CD4-positive, CD25-positive, alpha-beta regulatory T cell (primary cell): Measurements from ENCODE around the gene PAFAH1B1. TPM values are rescaled to one million over a fixed set of nuclear protein-coding genes. Genes with fewer than 3 reads are reported as not detected.
A peak's percentile ranks its signal among the peaks of the same experiment; 100 is the strongest.
"Not testable (repeated sequence)": the region's sequence is repeated elsewhere in the genome, so short reads cannot be mapped to it uniquely, and the experiment has no call there.

Source experiments
- ATAC-seq, 2 donors: fragments of 150-1000 bp; cut with Tn5 transposase; one replicate each; pipeline ENCODE4 v1.10.0; 2021; ENCODE audit warnings: low read depth in 2 of 2, moderate number of reproducible peaks in 2 of 2, moderate library complexity in 1 of 2
- DNase-seq, 3 donors: peaks; one replicate each; pipeline versions ENCODE4 v3.0.0 to v3.0.0-alpha.2; 2012 to 2022; ENCODE audit warnings: mixed read lengths in 1 of 3
- H3K27ac ChIP-seq: one replicate; pipeline ENCODE4 v1.7.0; 2013; ENCODE audit warnings: mild to moderate bottlenecking, low read length; ENCODE audit not compliant: insufficient read depth, poor library complexity, severe bottlenecking
- H3K27me3 ChIP-seq: one replicate; pipeline ENCODE4 v1.7.0; 2013; ENCODE audit warnings: low read length; ENCODE audit not compliant: control insufficient read depth, insufficient read depth
- H3K36me3 ChIP-seq: one replicate; pipeline ENCODE4 v1.7.0; 2013; ENCODE audit warnings: mild to moderate bottlenecking, low read length, moderate library complexity; ENCODE audit not compliant: control insufficient read depth, insufficient read depth
- H3K4me1 ChIP-seq: 2 replicates; pipeline ENCODE4 v1.7.0; 2013; ENCODE audit warnings: mild to moderate bottlenecking, low read length; ENCODE audit not compliant: insufficient read depth, control insufficient read depth, poor library complexity, severe bottlenecking
- H3K4me3 ChIP-seq: one replicate; pipeline ENCODE4 v1.7.0; 2013; ENCODE audit warnings: low read depth, mild to moderate bottlenecking, low read length, moderate library complexity
- H3K9me3 ChIP-seq, 2 experiments: 1 replicate in 1 of 2; 2 replicates in 1 of 2; pipeline ENCODE4 v1.7.0; 2013; ENCODE audit warnings: low read length in 2 of 2, mild to moderate bottlenecking in 1 of 2, moderate library complexity in 1 of 2; ENCODE audit not compliant: control insufficient read depth in 2 of 2
- H3K27ac Mint-ChIP-seq, 3 donors: one replicate each; pipeline ENCODE4 v1.8.0; 2020 to 2022; ENCODE audit warnings: mild to moderate bottlenecking in 3 of 3, mixed read lengths in 3 of 3, moderate library complexity in 2 of 3
- H3K27me3 Mint-ChIP-seq: one replicate; pipeline ENCODE4 v1.8.0; 2022; ENCODE audit warnings: mild to moderate bottlenecking, mixed read lengths
- H3K36me3 Mint-ChIP-seq: one replicate; pipeline ENCODE4 v1.8.0; 2020; ENCODE audit warnings: mixed read lengths
- H3K4me1 Mint-ChIP-seq, 4 donors: one replicate each; pipeline ENCODE4 v1.8.0; 2020 to 2022; ENCODE audit warnings: mixed read lengths in 4 of 4, mild to moderate bottlenecking in 1 of 4
- H3K4me3 Mint-ChIP-seq, 4 donors: one replicate each; pipeline ENCODE4 v1.8.0; 2020 to 2022; ENCODE audit warnings: mild to moderate bottlenecking in 4 of 4, mixed read lengths in 4 of 4, moderate library complexity in 3 of 4
- H3K9me3 Mint-ChIP-seq, 7 donors: one replicate each; pipeline ENCODE4 v1.8.0; 2020 to 2022; ENCODE audit warnings: mixed read lengths in 7 of 7, mild to moderate bottlenecking in 3 of 7, moderate library complexity in 2 of 7
- polyA plus RNA-seq, 4 donors: library from polyadenylated mRNA; unstranded; fragments of 300-500 nt; fragmentation: Illumina TruSeq; gene quantifications; one replicate each; pipeline ENCODE4 v1.2.3, GENCODE V29; 2021
- total RNA-seq: library from RNA; stranded (reverse); gene quantifications from one replicate; pipeline ENCODE4 v1.2.3, GENCODE V29; 2022

PAFAH1B1 gene
- total and polyA plus RNA-seq, 5 donors from 2014 or later: 20.6 to 174 (median 33.6) TPM

DNA sequence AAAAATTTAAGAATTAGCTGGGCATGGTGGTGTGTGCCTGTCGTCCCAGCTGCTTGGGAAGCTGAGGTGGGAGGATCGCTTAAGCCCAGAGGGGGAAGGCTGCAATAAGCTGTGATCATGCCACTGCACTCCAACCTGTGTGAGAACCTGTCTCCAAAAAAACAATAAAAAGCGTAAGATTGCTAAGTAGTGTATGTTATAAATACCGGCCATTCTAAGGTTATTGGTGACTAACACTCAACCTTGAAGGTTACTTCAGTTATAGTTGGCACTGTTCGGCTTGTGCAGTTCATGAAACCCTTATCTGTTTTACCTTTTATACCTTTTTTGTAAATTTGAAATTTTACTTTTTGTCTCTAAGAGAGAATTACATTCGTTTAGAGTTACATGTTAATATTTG is 44.0 kb downstream of the PAFAH1B1 start:
- Mint-ChIP-seq H3K4me3 (no peak overlapping the region), H3K27ac (peak overlapping the region in 2 of 3 donors; percentile 53 to 56), H3K27me3 (no peaks in the 10 kb centered on the region), H3K36me3 (peaks cover 20% of the 10 kb centered on the region), H3K4me1 (peaks cover 22 to 73% (median 58%) of the 10 kb centered on the region in 4 donors), H3K9me3 (no peaks in the 10 kb centered on the region)
- H3K27ac ChIP-seq: no peak overlapping the region
- DNase-seq (no peak), ATAC-seq (no peak)
- no peaks in the 10 kb centered on the region for H3K27me3 ChIP-seq
- H3K36me3 ChIP-seq: peaks cover 40% of the 10 kb centered on the region
- no peak overlapping the region for H3K4me3 ChIP-seq
- peaks cover 18% of the 10 kb centered on the region for H3K4me1 ChIP-seq
- no peaks in the 10 kb centered on the region for H3K9me3 ChIP-seq

DNA sequence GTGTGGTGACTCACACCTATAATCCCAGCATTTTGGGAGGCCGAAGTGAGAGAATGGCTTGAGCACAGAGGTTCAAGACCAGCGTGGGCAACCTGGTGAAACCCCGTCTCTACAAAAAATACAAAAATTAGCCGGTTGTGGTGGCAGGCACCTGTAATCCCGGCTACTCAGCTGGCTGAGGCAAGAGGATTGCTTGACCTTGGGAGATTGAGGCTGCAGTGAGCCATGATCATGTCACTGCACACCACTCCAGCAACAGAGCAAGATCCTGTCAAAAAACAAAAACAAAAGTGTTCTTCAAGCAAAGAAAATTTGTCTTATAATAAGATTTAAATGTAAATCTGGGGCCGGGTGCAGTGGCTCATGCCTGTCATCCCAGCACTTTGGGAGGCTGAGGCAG is 51.5 kb downstream of the PAFAH1B1 start:
- DNase-seq (no peak), ATAC-seq (no peak)
- Histone ChIP-seq H3K4me3 (no peak overlapping the region), H3K36me3 (peaks cover 49% of the 10 kb centered on the region), H3K4me1 (no peaks in the 10 kb centered on the region), H3K27ac (no peak overlapping the region), H3K27me3 (no peaks in the 10 kb centered on the region), H3K9me3 (no peaks in the 10 kb centered on the region)
- H3K4me3 Mint-ChIP-seq: no peak overlapping the region
- H3K27me3 Mint-ChIP-seq: no peaks in the 10 kb centered on the region
- H3K27ac Mint-ChIP-seq: no peak overlapping the region
- H3K4me1 Mint-ChIP-seq: peaks cover 4 to 30% (median 24%) of the 10 kb centered on the region in 4 donors
- H3K36me3 Mint-ChIP-seq: peaks cover 25% of the 10 kb centered on the region
- no peaks in the 10 kb centered on the region for H3K9me3 Mint-ChIP-seq

DNA sequence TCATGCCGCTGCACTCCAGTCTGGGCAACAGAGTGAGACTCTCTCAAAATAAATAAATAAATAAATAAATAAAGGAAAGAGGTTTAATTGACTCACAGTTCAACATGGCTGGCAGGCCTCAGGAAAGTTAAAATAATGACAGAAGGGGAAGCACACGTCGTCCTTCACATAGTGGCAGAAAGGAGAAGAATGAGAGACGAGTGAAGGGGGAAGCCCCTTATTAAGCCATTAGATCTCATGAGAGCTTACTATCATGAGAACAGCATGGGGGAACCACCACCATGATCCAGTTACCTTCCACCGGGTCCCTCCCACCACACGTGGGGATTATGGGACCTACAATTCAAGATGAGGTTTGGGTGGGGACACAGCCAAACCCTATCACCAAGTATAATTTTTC is 54.5 kb downstream of the PAFAH1B1 start:
- H3K9me3 Mint-ChIP-seq: peaks cover 0 to 3% (median 0%) of the 10 kb centered on the region in 7 donors
- DNase-seq: no peak
- no peak overlapping the region for H3K27ac ChIP-seq

DNA sequence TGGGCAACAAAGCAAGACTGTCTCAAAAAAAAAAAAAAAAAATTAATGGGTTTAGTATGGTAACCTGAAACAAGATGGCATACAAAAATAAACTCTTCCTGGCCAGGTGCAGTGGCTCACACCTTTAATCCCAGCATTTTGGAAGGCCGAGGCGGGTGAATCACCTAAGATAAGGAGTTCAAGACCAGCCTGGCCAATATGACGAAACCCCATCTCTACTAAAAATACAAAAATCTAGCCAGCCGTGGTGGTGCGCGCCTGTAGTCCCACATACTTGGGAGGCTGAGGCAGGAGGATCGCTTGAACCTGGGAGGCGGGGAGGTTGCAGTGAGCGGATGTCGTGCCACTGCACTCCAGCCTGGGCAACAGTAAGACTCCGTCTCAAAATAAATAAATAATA is 55.7 kb downstream of the PAFAH1B1 start:
- H3K4me1 Mint-ChIP-seq: peaks cover 0 to 23% (median 18%) of the 10 kb centered on the region in 4 donors
- Histone ChIP-seq H3K4me3 (no peak overlapping the region), H3K27me3 (no peaks in the 10 kb centered on the region), H3K27ac (no peak overlapping the region), H3K9me3 (no peaks in the 10 kb centered on the region), H3K4me1 (no peaks in the 10 kb centered on the region), H3K36me3 (peaks cover 22% of the 10 kb centered on the region)
- peaks cover 0 to 3% (median 0%) of the 10 kb centered on the region in 7 donors for H3K9me3 Mint-ChIP-seq
- peak overlapping the region in 1 of 3 donors; percentile 77 for H3K27ac Mint-ChIP-seq
- H3K27me3 Mint-ChIP-seq: no peaks in the 10 kb centered on the region
- no peak overlapping the region for H3K4me3 Mint-ChIP-seq
- peaks cover 28% of the 10 kb centered on the region for H3K36me3 Mint-ChIP-seq
- DNase-seq (no peak), ATAC-seq (no peak)

More for the DNA sequence above, 54.5 kb downstream of the PAFAH1B1 start:
- no peaks in the 10 kb centered on the region for H3K9me3 ChIP-seq
- Mint-ChIP-seq H3K36me3 (peaks cover 26% of the 10 kb centered on the region), H3K27ac (no peak overlapping the region), H3K4me1 (peaks cover 0 to 23% (median 18%) of the 10 kb centered on the region in 4 donors), H3K4me3 (no peak overlapping the region), H3K27me3 (no peaks in the 10 kb centered on the region)
- H3K4me1 ChIP-seq: no peaks in the 10 kb centered on the region
- H3K4me3 ChIP-seq: no peak overlapping the region
- H3K36me3 ChIP-seq: peaks cover 31% of the 10 kb centered on the region
- ATAC-seq: no peak
- no peaks in the 10 kb centered on the region for H3K27me3 ChIP-seq

DNA sequence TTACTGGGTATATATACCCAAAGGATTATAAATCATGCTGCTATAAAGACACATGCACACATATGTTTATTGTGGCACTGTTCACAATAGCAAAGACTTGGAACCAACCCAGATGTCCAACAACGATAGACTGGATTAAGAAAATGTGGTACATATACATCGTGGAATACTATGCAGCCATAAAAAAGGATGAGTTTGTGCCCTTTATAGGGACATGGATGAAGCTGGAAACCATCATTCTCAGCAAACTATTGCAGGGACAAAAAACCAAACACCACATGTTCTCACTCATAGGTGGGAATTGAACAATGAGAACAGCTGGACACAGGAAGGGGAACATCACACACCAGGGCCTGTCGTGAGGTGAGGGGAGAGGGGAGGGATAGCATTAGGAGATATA is 59.5 kb downstream of the PAFAH1B1 start:
- H3K9me3 ChIP-seq, ATAC-seq, H3K9me3 Mint-ChIP-seq, H3K4me1 ChIP-seq, H3K27me3 ChIP-seq, DNase-seq, H3K4me3 ChIP-seq, H3K4me3 Mint-ChIP-seq, H3K27ac ChIP-seq, H3K27me3 Mint-ChIP-seq: not testable (repeated sequence)
- H3K4me1 Mint-ChIP-seq: peaks cover 6 to 49% (median 28%) of the 10 kb centered on the region in 4 donors
- H3K36me3 Mint-ChIP-seq: peaks cover 25% of the 10 kb centered on the region
- H3K27ac Mint-ChIP-seq: peak overlapping the region in 1 of 3 donors; percentile 60
- H3K36me3 ChIP-seq: peaks cover 14% of the 10 kb centered on the region

DNA sequence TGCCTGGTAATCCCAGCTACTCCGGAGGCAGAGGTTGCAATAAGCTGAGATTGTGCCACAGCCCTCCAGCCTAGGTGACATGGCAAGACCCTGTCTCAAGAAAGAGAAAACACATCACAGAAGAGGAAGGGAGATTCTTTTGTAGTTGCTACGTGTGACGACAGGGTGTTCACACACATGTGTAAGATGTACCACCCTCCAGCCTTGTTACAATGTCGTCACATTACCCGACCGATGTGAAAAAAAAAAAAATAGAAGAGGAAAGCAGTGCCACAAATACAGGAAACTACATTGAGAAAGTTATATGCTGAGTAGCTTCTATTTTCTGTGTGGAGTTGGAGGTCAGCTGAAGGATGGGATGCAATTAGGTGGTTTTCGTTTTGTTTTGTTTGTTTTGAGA is 62.1 kb downstream of the PAFAH1B1 start:
- Mint-ChIP-seq H3K36me3 (peaks cover 27% of the 10 kb centered on the region), H3K4me3 (no peak overlapping the region), H3K27ac (peak overlapping the region; percentile 71 to 90 (median 72)), H3K27me3 (no peaks in the 10 kb centered on the region), H3K9me3 (peaks cover 0 to 3% (median 0%) of the 10 kb centered on the region in 7 donors), H3K4me1 (peaks cover 8 to 64% (median 39%) of the 10 kb centered on the region in 4 donors)
- peaks cover 5% of the 10 kb centered on the region for H3K4me1 ChIP-seq
- DNase-seq: no peak
- peaks cover 16% of the 10 kb centered on the region for H3K36me3 ChIP-seq
- H3K27ac ChIP-seq: no peak overlapping the region
- no peak for ATAC-seq
- H3K9me3 ChIP-seq: no peaks in the 10 kb centered on the region
- H3K27me3 ChIP-seq: no peaks in the 10 kb centered on the region
- no peak overlapping the region for H3K4me3 ChIP-seq

DNA sequence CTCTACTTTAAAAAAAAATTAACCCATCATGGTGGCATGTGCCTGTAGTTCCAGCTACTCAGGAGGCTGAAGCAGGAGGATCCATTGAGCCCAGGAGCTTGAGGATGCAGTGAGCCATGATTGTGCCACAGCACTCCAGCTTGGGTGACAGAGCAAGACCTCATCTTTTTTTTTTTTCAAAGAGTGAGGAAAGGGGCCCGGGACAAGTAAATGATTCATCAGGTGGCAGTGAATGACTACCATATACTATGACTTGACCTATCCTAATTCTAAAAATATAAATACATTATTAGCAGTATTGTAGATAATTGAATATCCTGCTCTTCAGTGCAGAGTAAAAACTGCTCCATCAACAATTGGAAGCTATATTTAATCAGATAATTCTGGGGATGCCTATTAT is 62.8 kb downstream of the PAFAH1B1 start:
- DNase-seq (no peak), ATAC-seq (no peak)
- no peaks in the 10 kb centered on the region for H3K27me3 ChIP-seq
- Mint-ChIP-seq H3K27me3 (no peaks in the 10 kb centered on the region), H3K36me3 (peaks cover 25% of the 10 kb centered on the region), H3K4me1 (peaks cover 15 to 69% (median 42%) of the 10 kb centered on the region in 4 donors), H3K4me3 (no peak overlapping the region), H3K9me3 (peaks cover 0 to 3% (median 0%) of the 10 kb centered on the region in 7 donors), H3K27ac (peak overlapping the region in 2 of 3 donors; percentile 1 to 14)
- H3K9me3 ChIP-seq: no peaks in the 10 kb centered on the region
- peaks cover 5% of the 10 kb centered on the region for H3K4me1 ChIP-seq
- peaks cover 16% of the 10 kb centered on the region for H3K36me3 ChIP-seq
- H3K27ac ChIP-seq: no peak overlapping the region
- no peak overlapping the region for H3K4me3 ChIP-seq

DNA sequence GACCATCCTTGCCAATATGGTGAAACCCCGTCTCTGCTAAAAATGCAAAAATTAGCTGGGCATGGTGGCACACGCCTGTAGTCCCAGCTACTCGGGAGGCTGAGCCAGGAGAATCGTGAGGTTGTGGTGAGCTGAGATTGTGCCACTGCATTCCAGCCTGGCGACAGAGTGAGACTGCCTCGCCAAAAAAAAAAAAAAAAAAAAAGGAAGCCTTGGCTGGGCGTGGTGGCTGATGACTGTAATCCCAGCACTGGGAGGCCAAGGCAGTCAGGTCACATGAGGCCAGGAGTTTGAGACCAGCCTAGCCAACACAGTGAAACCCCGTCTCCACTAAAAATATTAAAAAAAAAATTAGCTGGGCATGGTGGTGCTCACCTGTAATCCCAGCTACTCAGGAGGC is 65.9 kb downstream of the PAFAH1B1 start:
- not testable (repeated sequence) for H3K27me3 Mint-ChIP-seq, H3K27me3 ChIP-seq, H3K4me3 ChIP-seq, H3K9me3 ChIP-seq, H3K27ac Mint-ChIP-seq, DNase-seq, H3K4me1 ChIP-seq, H3K9me3 Mint-ChIP-seq, H3K4me3 Mint-ChIP-seq, ATAC-seq, H3K36me3 Mint-ChIP-seq, H3K27ac ChIP-seq
- H3K36me3 ChIP-seq: peaks cover 11% of the 10 kb centered on the region
- peaks cover 18 to 77% (median 38%) of the 10 kb centered on the region in 4 donors for H3K4me1 Mint-ChIP-seq
